Measurements from ENCODE around the gene NECTIN2. TPM values are rescaled to one million over a fixed set of nuclear protein-coding genes. Genes with fewer than 3 reads are reported as not detected.

Gene NECTIN2
- total and polyA plus RNA-seq, 4 donors: 49.4 to 77.5 (median 55.5) TPM

DNA sequence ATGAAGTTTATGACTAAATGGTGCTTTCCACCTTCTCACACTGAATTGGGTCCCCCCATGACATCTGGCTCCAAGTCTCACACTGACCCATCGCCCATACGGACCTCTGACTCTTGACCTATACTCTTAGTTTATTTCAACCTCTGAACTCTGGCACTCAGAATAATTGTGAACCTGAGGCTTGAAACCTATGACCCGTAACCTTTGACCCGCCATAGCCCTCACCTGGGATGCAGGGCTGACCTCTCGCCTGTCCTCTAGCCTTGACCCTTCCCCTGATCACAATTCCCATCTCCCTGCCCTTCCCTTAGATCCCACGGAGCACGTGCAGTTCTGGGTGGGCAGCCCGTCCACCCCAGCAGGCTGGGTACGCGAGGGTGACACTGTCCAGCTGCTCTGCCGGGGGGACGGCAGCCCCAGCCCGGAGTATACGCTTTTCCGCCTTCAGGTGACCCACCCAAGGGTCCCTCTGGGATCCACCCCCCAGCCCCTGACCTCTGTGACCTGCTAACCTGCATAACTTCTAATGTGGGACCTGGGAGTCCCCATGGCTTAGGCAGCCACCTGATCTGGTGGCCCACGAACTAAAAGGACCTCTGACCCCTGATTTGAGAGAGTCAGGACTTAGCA lies 32.1 kb upstream of the NECTIN2 start:
- no peak overlapping the region for H3K9ac ChIP-seq (ENCODE audit: low read depth in 1 of 2, low read length in 2 of 2)
- WGBS: 87% methylated on average over 16 of the region's 16 CpGs
- DNase-seq (ENCODE audit: low spot score): no peak

DNA sequence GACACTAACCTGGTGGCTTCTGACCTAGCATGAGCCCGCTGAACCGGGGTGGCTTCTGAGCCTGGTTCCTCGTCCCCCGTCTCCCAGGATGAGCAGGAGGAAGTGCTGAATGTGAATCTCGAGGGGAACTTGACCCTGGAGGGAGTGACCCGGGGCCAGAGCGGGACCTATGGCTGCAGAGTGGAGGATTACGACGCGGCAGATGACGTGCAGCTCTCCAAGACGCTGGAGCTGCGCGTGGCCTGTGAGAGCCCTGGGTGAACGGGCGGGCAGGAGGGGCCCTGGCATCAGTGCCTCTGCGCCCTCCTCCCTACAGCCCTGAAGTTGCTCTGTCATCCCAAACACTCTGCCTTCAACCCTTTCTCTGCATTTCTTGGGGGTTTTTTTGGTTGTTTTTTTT lies 31.6 kb upstream of the NECTIN2 start:
- 90% methylated on average over 17 of the region's 17 CpGs for WGBS
- no peak overlapping the region for H3K4me3 ChIP-seq (ENCODE audit: low read depth in 1 of 3, low read length in 3 of 3)
- no peak for TF ChIP-seq RXRA (IDR thresholded peaks at IDR 0.05)
- TF ChIP-seq FOXA1 (IDR thresholded peaks at IDR 0.05): no peak
- no peak for TF ChIP-seq RAD21 (IDR thresholded peaks at IDR 0.05)
- TF ChIP-seq, protein P1, sequence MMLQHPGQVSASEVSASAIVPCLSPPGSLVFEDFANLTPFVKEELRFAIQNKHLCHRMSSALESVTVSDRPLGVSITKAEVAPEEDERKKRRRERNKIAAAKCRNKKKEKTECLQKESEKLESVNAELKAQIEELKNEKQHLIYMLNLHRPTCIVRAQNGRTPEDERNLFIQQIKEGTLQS (IDR thresholded peaks at IDR 0.05): no peak
- TF ChIP-seq YY1 (IDR thresholded peaks at IDR 0.05): no peak
- TF ChIP-seq GABPA (IDR thresholded peaks at IDR 0.05 in 1 of 2, conservative IDR thresholded peaks at IDR 0.05 in 1 of 2): no peak
- no peak for TF ChIP-seq SP1 (IDR thresholded peaks at IDR 0.05)
- TF ChIP-seq HNF4A (conservative IDR thresholded peaks at IDR 0.05): no peak
- TF ChIP-seq, protein P2, sequence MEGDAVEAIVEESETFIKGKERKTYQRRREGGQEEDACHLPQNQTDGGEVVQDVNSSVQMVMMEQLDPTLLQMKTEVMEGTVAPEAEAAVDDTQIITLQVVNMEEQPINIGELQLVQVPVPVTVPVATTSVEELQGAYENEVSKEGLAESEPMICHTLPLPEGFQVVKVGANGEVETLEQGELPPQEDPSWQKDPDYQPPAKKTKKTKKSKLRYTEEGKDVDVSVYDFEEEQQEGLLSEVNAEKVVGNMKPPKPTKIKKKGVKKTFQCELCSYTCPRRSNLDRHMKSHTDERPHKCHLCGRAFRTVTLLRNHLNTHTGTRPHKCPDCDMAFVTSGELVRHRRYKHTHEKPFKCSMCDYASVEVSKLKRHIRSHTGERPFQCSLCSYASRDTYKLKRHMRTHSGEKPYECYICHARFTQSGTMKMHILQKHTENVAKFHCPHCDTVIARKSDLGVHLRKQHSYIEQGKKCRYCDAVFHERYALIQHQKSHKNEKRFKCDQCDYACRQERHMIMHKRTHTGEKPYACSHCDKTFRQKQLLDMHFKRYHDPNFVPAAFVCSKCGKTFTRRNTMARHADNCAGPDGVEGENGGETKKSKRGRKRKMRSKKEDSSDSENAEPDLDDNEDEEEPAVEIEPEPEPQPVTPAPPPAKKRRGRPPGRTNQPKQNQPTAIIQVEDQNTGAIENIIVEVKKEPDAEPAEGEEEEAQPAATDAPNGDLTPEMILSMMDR (IDR thresholded peaks at IDR 0.05; ENCODE audit: low read depth, low read length, missing input control): no peak
- TF ChIP-seq, protein P3, sequence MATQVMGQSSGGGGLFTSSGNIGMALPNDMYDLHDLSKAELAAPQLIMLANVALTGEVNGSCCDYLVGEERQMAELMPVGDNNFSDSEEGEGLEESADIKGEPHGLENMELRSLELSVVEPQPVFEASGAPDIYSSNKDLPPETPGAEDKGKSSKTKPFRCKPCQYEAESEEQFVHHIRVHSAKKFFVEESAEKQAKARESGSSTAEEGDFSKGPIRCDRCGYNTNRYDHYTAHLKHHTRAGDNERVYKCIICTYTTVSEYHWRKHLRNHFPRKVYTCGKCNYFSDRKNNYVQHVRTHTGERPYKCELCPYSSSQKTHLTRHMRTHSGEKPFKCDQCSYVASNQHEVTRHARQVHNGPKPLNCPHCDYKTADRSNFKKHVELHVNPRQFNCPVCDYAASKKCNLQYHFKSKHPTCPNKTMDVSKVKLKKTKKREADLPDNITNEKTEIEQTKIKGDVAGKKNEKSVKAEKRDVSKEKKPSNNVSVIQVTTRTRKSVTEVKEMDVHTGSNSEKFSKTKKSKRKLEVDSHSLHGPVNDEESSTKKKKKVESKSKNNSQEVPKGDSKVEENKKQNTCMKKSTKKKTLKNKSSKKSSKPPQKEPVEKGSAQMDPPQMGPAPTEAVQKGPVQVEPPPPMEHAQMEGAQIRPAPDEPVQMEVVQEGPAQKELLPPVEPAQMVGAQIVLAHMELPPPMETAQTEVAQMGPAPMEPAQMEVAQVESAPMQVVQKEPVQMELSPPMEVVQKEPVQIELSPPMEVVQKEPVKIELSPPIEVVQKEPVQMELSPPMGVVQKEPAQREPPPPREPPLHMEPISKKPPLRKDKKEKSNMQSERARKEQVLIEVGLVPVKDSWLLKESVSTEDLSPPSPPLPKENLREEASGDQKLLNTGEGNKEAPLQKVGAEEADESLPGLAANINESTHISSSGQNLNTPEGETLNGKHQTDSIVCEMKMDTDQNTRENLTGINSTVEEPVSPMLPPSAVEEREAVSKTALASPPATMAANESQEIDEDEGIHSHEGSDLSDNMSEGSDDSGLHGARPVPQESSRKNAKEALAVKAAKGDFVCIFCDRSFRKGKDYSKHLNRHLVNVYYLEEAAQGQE (IDR thresholded peaks at IDR 0.05): no peak
- no peak for TF ChIP-seq FOXA2 (IDR thresholded peaks at IDR 0.05)
- TF ChIP-seq TAF1 (conservative IDR thresholded peaks at IDR 0.05): no peak
- TF ChIP-seq JUND (IDR thresholded peaks at IDR 0.05): no peak
- TF ChIP-seq, protein P4, sequence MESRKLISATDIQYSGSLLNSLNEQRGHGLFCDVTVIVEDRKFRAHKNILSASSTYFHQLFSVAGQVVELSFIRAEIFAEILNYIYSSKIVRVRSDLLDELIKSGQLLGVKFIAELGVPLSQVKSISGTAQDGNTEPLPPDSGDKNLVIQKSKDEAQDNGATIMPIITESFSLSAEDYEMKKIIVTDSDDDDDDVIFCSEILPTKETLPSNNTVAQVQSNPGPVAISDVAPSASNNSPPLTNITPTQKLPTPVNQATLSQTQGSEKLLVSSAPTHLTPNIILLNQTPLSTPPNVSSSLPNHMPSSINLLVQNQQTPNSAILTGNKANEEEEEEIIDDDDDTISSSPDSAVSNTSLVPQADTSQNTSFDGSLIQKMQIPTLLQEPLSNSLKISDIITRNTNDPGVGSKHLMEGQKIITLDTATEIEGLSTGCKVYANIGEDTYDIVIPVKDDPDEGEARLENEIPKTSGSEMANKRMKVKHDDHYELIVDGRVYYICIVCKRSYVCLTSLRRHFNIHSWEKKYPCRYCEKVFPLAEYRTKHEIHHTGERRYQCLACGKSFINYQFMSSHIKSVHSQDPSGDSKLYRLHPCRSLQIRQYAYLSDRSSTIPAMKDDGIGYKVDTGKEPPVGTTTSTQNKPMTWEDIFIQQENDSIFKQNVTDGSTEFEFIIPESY (IDR thresholded peaks at IDR 0.05): no peak
- TF ChIP-seq, protein P5, sequence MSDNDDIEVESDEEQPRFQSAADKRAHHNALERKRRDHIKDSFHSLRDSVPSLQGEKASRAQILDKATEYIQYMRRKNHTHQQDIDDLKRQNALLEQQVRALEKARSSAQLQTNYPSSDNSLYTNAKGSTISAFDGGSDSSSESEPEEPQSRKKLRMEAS (IDR thresholded peaks at IDR 0.05): no peak
- TF ChIP-seq HNF4G (IDR thresholded peaks at IDR 0.05): no peak
- no peak for TF ChIP-seq NR2F2 (IDR thresholded peaks at IDR 0.05)
- no peak for TF ChIP-seq EGR1 (IDR thresholded peaks at IDR 0.05; ENCODE audit: low read depth in 2 of 2)
- no peak overlapping the region for H3K27ac ChIP-seq (ENCODE audit: low read depth in 1 of 2, low read length in 2 of 2)
- H3K27me3 ChIP-seq (ENCODE audit: control insufficient read depth in 4 of 4, insufficient read depth in 4 of 4, low read length in 3 of 4): no peaks in the 10 kb centered on the region
- peaks cover under 1 to 4% (median 2%) of the 10 kb centered on the region in 4 donors for H3K4me1 ChIP-seq (ENCODE audit: control insufficient read depth in 4 of 4, insufficient read depth in 4 of 4, low read length in 3 of 4)
- H3K36me3 ChIP-seq (ENCODE audit: control insufficient read depth in 4 of 4, insufficient read depth in 3 of 4, low read depth in 1 of 4, low read length in 3 of 4): peaks cover 0 to 2% (median 0%) of the 10 kb centered on the region in 4 donors
- H3K9me3 ChIP-seq (ENCODE audit: control insufficient read depth in 4 of 4, low read length in 3 of 4): no peaks in the 10 kb centered on the region
- no peak for DNase-seq (ENCODE audit: low spot score)
- no peak overlapping the region for H3K9ac ChIP-seq (ENCODE audit: low read depth in 1 of 2, low read length in 2 of 2)

More for the DNA sequence above, 32.1 kb upstream of the NECTIN2 start:
- TF ChIP-seq NR2F2 (IDR thresholded peaks at IDR 0.05) (peak; percentile 86), RXRA (IDR thresholded peaks at IDR 0.05) (peak; percentile 35 to 75), HNF4A (conservative IDR thresholded peaks at IDR 0.05) (peak; percentile 25 to 68), EGR1 (IDR thresholded peaks at IDR 0.05; ENCODE audit: low read depth in 2 of 2) (no peak), JUND (IDR thresholded peaks at IDR 0.05) (no peak), RAD21 (IDR thresholded peaks at IDR 0.05) (no peak)
- TF ChIP-seq, protein P3 (IDR thresholded peaks at IDR 0.05): no peak
- Histone ChIP-seq H3K4me3 (ENCODE audit: low read depth in 1 of 3, low read length in 3 of 3) (no peak overlapping the region), H3K27me3 (ENCODE audit: control insufficient read depth in 4 of 4, insufficient read depth in 4 of 4, low read length in 3 of 4) (no peaks in the 10 kb centered on the region), H3K9me3 (ENCODE audit: control insufficient read depth in 4 of 4, low read length in 3 of 4) (no peaks in the 10 kb centered on the region), H3K4me1 (ENCODE audit: control insufficient read depth in 4 of 4, insufficient read depth in 4 of 4, low read length in 3 of 4) (peaks cover 6 to 10% (median 7%) of the 10 kb centered on the region in 4 donors), H3K36me3 (ENCODE audit: control insufficient read depth in 4 of 4, insufficient read depth in 3 of 4, low read depth in 1 of 4, low read length in 3 of 4) (no peaks in the 10 kb centered on the region), H3K27ac (ENCODE audit: low read depth in 1 of 2, low read length in 2 of 2) (no peak overlapping the region)

Data from liver (tissue), 9 donors.